ENCODE data around the gene CASKIN1.
A peak's percentile ranks its signal among the peaks of the same experiment; 100 is the strongest.

CASKIN1 gene

GRCh38 chr16:2157480-2158261 is 38.7 kb downstream of the CASKIN1 start:
- peak in 4 of 56 donors; percentile 14 to 56 (median 42) for DNase-seq

- no peak for DNase-seq
Measured at GRCh38 chr16:2156849-2157224, 39.6 kb downstream of the CASKIN1 start.

GRCh38 chr16:2155977-2156848 is 40.2 kb downstream of the CASKIN1 start:
- peak in 3 of 56 donors; percentile 24 to 46 (median 31) for DNase-seq

- DNase-seq: peak; percentile 83 to 100 (median 99)
Measured at GRCh38 chr16:2155091-2155950, 41.1 kb downstream of the CASKIN1 start, which contains the start of gene TRAF7. TRAF7 (plus strand) TSS chr16:2155782; CDS start chr16:2163921, 8,139 bp downstream.

- DNase-seq: no peak
Measured at GRCh38 chr16:2154533-2155090, 41.8 kb downstream of the CASKIN1 start.

GRCh38 chr16:2152695-2153506 is 43.5 kb downstream of the CASKIN1 start:
- DNase-seq: no peak

GRCh38 chr16:2151188-2152091 is 45.0 kb downstream of the CASKIN1 start:
- DNase-seq: no peak

GRCh38 chr16:2150418-2151187 is 45.8 kb downstream of the CASKIN1 start:
- no peak for DNase-seq

GRCh38 chr16:2149630-2150417 is 46.6 kb downstream of the CASKIN1 start:
- DNase-seq: no peak

GRCh38 chr16:2148714-2149629 is 47.4 kb downstream of the CASKIN1 start:
- no peak for DNase-seq

- peak in 37 of 56 donors; percentile 23 to 94 (median 57) for DNase-seq
Measured at GRCh38 chr16:2147981-2148671, 48.3 kb downstream of the CASKIN1 start, which contains the start of gene RAB26. RAB26 (plus strand) TSS chr16:2148625; CDS start chr16:2148784, 159 bp downstream.

GRCh38 chr16:2147378-2147777 is 49.0 kb downstream of the CASKIN1 start:
- DNase-seq: no peak

GRCh38 chr16:2145843-2146242 is 50.6 kb downstream of the CASKIN1 start:
- DNase-seq: no peak

GRCh38 chr16:2143878-2144485 is 52.4 kb downstream of the CASKIN1 start:
- DNase-seq: no peak
